ENCODE data around the gene ECE1.
"Not testable (repeated sequence)": the region's sequence is repeated elsewhere in the genome, so short reads cannot be mapped to it uniquely, and the experiment has no call there.

The ECE1 gene

GRCh38 chr1:21217812-21218596 lies 72.3 kb downstream of the ECE1 start:
- DNase-seq, result peak in 2 of 5 donors; percentile 16 to 18

GRCh38 chr1:21216835-21217811 lies 73.1 kb downstream of the ECE1 start:
- peak; percentile 25 to 65 (median 44) for DNase-seq

GRCh38 chr1:21212126-21212525 lies 78.1 kb downstream of the ECE1 start:
- DNase-seq, result no peak

GRCh38 chr1:21208137-21208700 lies 82.0 kb downstream of the ECE1 start:
- DNase-seq, result not testable (repeated sequence)

- DNase-seq, result no peak
These were observed 84.1 kb downstream of the ECE1 start for GRCh38 chr1:21206117-21206516.

GRCh38 chr1:21205416-21205815 lies 84.8 kb downstream of the ECE1 start:
- no peak for DNase-seq

GRCh38 chr1:21201650-21202049 lies 88.6 kb downstream of the ECE1 start:
- no peak for DNase-seq

- DNase-seq, result not testable (repeated sequence)
These were observed 89.0 kb downstream of the ECE1 start for GRCh38 chr1:21201238-21201637.

- no peak for DNase-seq
These were observed 89.5 kb downstream of the ECE1 start for GRCh38 chr1:21200767-21201166.

GRCh38 chr1:21198929-21199328 lies 91.3 kb downstream of the ECE1 start:
- DNase-seq, result no peak

GRCh38 chr1:21192871-21193270 lies 97.4 kb downstream of the ECE1 start:
- no peak for DNase-seq

GRCh38 chr1:21192284-21192683 lies 98.0 kb downstream of the ECE1 start:
- no peak for DNase-seq

- DNase-seq, result not testable (repeated sequence)
These were observed 99.5 kb downstream of the ECE1 start for GRCh38 chr1:21190771-21191170.

- no peak for DNase-seq
These were observed 100.3 kb downstream of the ECE1 start for GRCh38 chr1:21189906-21190500.

GRCh38 chr1:21189421-21189820 lies 100.8 kb downstream of the ECE1 start:
- no peak for DNase-seq

GRCh38 chr1:21188235-21188634 lies 102.0 kb downstream of the ECE1 start:
- no peak for DNase-seq

- DNase-seq, result no peak
These were observed 105.0 kb downstream of the ECE1 start for GRCh38 chr1:21185221-21185731.

- DNase-seq, result no peak
These were observed 106.0 kb downstream of the ECE1 start for GRCh38 chr1:21184276-21184675.

GRCh38 chr1:21182181-21182731 lies 108.0 kb downstream of the ECE1 start:
- DNase-seq, result no peak

GRCh38 chr1:21178271-21178670 lies 112.0 kb downstream of the ECE1 start:
- DNase-seq, result not testable (repeated sequence)

- peak; percentile 90 to 99 (median 97) for DNase-seq
These were observed 113.4 kb downstream of the ECE1 start, which contains the start of gene EIF4G3 for GRCh38 chr1:21176586-21177555. EIF4G3 (minus strand) TSS chr1:21176897; CDS start chr1:21002742, 174,155 bp downstream.
